ENCODE data around the gene LMO2. TPM values are rescaled to one million over a fixed set of nuclear protein-coding genes. Genes with fewer than 3 reads are reported as not detected.
"Not testable (repeated sequence)": the region's sequence is repeated elsewhere in the genome, so short reads cannot be mapped to it uniquely, and the experiment has no call there.

Gene LMO2
- 26.8 TPM for total RNA-seq

DNA sequence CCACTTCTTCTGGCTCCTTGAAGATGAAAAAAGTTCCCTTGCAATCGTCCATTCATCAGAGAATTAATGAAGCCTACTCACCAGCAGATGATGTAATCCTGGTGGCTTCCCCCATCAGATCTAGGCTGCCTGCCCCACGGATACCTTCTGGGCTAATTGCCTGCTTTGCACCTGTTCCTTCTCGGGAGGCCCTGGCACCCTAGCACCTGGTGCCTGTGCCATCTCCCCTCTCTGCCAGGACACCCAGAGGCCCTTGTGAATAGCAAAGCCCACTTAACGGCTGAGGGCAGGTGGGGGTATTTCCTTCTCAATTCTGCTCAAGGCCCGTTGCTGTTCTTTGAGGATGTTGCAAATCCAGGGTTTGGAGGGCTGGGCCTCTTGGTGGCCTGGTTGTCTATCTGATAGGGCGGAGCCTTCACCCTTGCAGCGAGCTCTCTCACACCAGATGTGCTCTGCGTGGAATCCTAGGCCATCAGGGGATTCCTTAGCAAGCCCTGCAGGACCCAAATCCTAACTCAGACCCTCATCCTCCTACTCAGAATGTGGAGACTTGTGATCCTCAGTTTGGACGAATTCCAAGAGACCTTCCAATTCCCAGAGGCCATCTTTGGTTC is at the start of gene LMO2:
Gene LMO2 (minus strand): TSS at position 363 of the 614 bp plus-strand sequence. CDS start 22,360 bp downstream, outside the sequence.
- DNase-seq (ENCODE audit: low spot score): no peak

DNA sequence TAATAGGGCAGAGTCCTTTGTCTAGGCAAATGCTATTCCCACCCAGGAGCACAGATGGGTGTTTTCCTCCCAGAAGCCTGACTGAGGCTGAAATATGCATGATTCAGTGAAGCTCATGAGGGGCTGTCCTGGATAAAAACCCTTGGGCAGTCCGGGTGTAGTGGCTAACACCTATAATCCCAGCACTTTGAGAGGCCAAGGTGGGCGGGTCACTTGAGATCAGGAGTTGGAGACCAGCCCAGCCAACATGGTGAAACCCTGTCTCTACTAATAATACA is 48.6 kb upstream of the LMO2 start:
- no peak for DNase-seq (ENCODE audit: low spot score)

DNA sequence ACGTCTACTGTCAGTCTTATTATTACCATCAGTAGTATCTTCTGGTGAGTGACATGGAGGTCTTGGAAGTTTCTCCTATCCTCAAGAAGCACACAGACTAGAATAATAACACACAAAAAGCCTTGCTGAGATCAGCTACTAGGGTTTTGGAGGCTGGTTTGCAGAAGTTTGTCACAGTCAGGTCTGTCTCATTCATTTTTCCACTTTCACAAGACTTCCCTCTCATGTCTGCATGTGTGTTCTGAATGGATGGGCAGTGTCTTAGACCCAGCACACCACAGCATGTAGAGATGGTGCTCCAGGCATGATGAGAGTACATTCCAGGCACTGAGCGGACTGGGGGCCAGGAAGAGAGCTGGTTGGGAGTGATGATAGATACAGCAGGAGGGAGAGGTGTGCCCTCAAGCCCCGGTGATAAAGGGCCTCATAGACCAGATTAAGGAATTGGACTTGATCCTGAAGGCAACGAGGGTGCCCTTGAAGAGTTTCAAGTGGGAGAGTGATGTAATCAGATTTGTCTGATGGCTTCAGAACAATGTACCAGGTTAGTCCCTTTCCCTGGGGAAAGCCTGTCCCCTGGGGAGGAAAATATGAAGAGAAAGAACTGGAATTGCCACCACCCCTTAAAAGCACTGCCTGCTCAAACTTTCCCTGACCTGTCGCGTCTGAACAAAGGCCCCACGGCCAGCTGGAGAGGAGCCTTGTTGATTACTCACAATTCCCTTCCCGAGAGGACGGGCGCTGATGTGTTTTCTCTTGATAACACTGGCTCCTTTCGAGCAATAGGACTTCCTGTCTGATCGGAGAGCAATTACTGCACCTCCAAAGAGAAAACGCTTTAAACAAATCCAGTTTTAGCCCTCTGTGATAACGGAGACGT is 45.1 kb upstream of the LMO2 start:
- peak; percentile 36 for DNase-seq (ENCODE audit: low spot score)

DNA sequence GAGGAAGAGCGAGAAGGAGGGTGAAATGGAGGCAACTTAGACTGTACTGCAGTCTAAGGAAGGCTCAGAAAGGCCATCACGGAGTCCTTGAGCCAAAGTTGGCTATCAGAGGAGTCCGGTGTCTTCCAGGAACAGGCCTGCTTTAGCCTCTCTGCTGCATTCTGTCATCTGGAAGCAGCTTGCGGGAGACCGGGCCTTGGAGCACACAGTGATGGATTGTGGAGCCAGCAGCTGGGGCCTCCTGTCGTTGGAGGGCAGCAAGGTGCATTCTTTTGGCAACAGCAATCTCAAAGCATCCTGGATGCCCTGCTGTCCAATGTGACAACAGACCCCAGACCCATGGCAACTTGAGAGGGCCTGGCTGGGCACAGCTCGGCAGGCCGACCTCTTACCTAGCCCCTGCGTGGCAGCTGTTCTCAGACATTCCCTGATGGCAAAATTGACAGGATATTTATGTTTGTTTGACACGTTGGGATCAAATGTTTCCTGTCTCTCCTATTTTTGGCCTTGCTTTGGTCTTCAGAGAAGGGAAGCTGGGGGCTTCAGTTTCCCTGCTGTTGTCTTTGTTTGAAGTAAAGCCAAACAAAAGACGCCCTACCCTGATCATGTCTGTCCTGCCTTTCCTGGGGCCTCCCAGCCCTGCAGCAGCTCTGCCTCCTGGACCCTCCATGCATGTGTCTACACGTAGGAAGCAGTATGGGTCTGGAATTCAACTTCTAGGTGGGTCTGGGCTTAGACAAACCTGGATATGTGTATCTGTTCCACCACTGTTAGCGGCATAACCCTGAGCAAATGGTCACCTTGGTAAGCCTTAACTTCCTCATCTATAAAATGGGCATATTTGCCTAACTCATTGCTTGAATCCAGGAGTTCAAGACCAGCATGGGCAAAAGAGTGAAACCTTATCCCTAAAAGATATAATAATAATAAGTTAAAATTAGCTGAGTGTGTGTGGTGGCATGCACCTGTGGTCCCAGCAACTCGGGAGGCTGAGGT is 43.9 kb upstream of the LMO2 start:
- DNase-seq (ENCODE audit: low spot score): no peak

DNA sequence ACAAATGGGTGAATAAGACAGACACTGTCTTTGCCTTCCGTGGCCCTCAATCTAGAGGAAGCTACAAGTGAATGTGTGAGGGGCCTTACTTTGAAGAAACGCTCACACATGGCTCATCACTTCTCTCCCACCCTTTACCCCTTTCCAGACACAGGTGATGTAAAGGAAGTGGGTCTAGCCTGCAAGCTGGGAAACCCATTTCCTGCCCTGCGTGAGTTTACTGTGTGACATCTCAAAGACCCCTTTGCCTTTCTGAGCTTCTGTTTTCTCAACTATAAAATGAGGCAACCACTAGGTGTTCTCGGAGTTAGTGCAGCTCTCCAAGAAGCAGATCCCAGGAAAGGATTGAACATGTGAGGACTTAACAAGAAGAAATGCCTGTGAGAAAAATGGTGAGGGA is 43.1 kb upstream of the LMO2 start:
- no peak for DNase-seq (ENCODE audit: low spot score)

DNA sequence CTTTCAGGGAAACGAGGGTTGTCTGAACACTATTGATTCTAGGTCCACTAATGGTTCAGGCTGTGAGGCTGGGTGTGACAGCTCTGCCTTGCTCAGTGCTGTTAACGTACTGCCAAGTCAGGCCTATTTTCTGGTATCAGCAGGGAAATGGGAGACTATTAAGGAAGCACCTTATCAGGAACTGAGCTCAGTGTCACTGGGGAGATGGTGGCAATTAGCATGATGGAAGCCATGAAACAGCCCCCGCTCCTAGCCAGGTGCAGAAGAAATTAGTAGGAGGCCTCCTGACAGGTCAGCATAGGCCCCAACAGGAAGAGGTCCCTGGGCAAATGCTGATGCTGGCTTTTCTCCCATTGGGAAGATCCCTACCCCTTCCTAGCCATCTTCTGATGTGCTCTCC is 42.6 kb upstream of the LMO2 start:
- no peak for DNase-seq (ENCODE audit: low spot score)

DNA sequence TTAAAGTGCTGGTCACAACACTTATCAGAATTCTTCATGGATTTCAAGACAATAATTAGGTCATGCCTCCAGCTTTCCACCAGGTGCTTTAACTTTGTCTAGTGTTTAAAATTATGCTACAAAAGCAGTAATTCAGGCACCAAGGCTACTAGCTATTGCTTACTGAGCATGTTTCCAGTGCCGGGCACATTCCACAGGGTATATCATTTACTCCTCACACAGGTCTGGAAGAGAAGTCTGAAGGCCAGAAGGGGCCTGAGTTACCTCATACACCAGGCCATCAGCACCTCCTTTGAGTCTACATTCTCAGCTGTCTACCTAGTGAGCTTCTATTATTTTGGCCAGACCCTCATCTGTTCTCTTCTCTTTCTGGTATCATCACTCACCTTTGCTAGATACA is 41.7 kb upstream of the LMO2 start:
- DNase-seq (ENCODE audit: low spot score): no peak

DNA sequence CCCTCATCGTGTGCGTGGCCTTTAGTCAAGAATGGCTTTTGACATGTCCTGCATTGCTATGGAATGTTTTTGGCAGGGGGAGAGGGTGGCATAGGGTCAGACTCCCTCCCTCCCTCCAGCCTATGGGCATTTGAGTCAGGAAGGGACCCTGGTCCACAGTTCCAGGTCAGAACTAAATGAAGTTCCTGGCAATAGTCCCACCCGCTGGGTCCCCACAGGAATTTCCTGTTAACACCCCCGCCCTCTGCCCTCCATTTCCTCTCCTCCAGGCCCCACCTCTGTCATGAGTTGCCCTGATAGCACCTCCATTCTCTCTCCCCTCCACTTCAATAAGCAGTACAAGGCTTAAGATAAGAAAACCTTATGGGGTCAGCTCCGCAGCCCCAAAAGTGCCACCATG is 40.8 kb upstream of the LMO2 start:
- DNase-seq (ENCODE audit: low spot score): no peak

DNA sequence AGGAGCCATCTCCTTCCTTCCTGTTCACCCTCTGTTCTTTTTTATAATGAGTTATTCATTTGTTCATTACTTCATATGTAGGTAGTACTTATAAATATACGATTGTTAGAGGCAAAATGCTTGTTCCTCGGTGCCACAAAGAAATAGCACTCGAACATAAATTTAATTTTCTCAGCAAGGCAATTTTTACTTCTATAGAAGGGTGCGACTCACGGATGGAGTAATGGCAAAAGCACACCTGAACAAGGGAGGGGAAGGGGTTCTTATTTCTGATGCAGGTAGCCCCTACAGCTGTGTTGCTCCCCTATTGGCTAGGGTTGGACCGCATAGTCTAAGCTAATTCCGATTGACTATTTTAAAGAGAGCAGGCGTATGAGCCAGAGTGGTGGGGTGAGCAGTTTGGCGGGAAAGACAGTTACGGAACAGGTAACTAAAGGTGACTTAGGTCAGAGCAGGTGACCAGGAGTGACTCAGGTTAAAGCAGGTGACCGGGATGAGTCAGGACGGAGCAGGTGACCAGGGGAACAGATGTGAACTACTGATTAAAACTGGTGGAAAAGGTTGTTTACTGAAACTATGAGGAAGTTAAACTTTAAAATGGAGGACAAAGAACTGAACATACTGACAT is 40.0 kb upstream of the LMO2 start:
- not testable (repeated sequence) for DNase-seq (ENCODE audit: low spot score)

DNA sequence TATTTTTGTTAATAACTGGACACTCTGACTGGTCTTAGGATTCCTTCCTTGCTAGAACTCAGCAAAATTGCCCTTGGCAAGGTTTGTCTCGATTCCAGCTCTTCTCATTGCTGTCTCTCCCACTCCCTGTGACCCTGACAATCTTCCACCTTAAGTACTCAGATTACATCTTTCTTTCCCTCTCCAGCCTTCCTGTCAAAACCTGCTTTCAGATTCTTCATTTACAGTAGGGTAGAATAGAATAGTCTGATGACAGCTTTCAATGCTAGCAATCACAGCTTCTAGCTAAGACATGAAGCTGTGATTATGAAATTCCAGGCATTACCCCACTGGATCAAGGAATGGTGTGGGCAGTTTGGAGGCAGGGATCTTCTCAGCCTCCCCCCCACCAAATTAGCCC is 39.2 kb upstream of the LMO2 start:
- no peak for DNase-seq (ENCODE audit: low spot score)

DNA sequence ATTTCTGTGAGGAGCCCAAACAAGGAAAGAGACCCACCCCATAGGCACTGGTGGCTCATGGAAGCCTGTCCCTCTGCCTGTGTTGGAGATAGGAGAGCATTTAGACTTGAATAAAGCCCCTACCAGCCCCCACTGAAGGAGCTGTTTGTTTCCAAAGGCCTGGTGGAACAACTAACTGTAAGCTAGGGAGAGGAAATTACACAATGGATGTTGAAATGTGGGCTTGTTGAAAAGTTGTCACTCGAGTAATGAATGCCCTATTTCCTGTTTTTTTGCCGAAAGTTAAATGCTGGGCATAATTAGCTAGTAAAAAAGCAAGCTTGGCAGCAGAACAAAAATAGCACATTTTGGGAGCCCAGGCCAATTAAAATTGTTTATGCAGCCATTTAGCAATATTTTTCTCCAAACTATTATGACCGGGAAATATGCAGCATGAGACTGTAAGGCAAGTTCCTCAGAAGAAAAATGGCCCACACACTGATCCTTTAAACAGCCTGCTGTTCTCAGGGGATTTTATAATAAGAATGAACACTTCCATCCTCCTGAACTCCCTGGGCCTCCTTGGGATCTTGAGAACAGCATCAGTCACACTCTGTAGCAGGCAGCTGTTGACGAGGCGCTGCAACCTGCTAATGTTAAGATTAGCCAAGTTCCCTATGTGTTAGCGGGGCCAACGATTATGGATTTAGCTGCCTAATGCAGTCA is 38.6 kb upstream of the LMO2 start:
- no peak for DNase-seq (ENCODE audit: low spot score)

DNA sequence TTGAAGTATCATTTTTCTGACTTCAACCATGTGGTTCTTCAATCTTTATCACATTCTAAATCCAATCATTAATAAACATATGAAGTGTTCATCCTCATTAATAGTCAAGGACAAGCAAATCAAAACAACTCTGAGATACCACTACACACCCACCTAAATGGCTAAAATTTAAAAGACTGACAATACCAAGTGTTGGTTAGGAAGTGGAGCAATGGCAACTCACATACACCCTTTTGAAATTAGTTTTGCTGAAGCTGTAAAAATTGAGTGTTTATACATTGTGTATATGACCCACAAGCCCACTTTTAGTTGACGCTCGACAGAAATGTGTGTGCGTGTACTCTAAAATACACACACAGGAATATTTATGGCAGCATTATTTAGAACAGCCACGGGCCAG is 36.7 kb upstream of the LMO2 start:
- DNase-seq (ENCODE audit: low spot score): no peak

DNA sequence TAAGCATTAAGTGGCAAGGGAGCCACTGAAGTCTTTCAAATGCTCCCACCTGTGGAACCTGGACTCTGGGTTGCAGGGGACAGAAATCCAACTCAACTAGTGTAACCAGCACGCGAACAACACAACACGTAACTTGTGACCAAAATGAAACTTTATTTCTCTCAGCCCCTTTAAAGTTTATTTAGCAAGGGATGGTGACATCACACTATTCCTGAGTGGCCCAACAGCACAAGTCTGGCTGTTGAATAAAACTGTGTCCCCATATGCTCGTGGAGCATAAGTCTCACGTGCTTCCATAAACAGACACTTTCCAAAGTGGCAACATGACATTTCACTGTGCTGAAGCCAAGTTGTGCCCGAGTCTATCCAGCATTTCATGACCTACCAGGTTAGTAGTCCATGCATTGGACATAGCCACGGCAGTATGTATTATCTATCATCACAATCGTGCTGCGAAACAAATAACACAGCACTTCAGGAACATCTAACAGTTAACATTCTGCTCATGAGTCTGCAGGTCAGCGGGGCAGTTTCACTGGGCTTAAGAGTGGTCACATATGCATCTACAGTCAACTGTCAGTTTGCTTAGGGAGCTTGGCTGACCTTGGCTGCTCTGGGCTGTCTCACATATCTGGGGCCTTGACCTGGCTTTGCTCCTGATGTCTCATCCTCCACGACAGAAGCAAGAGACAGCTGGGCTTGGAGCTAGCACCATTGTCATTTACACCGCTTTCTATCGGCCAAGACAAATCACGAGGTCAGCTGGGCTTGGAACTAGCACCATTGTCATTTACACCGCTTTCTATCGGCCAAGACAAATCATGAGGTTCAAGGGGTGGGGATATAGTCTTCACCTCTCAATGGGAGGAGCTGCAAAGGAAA is 35.0 kb upstream of the LMO2 start:
- no peak for DNase-seq (ENCODE audit: low spot score)

DNA sequence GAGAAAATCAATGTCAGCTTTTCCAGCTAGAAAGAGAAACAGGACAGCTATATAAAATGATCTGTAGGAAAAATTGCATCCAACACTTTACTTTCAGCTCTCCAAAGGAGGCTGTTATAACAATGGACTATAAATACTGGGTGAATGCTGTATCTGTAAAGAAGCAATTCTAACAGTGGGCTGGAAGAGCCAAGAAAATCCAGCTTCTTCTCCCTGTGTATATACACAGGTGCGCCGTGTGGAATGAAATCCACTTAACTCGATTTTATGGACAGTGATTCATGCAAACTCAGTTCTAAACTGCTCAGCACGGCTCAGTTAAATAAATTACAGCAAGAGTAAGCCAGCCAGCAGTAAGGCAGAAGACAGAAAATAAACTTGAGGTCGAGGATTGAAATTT is 32.5 kb upstream of the LMO2 start:
- no peak for DNase-seq (ENCODE audit: low spot score)

DNA sequence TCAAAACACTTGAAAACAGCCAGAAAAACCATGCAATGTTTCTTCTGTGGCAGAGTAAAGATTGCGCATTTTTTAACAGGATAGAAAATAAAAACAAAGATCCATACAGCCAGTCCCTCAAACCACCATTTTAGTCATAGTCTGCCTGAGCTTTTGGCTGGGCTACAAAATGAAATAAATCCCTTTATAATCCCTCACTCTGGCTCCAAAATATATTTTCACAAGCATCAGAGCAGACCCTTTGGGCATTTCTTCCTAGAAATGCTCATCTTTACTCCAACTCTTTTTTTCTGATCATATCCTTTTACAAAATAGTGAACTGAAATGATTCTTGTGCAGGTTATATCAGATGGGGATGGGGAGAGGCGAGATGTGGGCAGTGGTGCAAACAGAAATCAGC is 31.8 kb upstream of the LMO2 start:
- DNase-seq (ENCODE audit: low spot score): no peak

DNA sequence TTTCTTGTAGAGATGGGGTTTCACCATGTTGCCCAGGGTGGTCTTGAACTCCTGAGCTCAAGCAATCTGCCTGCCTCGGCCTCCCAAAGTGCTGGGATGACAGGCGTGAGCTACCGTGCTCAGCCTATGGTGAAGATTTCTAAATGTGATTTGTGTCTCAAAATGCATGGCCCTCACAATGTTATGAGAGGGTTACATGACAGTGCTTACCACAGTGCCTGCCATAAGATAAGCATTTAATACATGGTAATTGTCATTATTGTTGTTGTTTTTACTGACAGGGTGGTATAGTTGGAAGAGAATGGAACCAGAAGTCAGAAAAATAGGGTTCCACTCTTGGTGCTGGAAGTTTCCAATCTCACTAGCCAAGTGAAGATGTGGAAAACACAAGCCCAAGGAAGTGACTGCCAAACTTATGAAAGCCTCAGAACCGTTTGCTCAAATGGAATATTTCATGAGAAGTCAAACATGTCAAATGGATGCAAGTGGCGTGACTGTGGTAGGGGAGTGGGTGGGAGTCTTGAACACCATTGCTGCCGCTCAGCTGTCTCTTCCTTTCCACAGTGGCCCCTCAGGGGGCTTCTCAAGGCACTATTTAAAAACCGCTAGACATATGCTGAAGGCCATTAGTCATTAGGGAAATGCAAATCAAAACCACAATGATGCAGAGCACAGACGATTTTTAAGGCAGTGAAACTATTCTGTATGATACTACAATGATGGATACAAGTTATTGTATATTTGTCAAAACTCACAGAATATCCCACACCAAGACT is 29.1 kb upstream of the LMO2 start:
- no peak for DNase-seq (ENCODE audit: low spot score)

DNA sequence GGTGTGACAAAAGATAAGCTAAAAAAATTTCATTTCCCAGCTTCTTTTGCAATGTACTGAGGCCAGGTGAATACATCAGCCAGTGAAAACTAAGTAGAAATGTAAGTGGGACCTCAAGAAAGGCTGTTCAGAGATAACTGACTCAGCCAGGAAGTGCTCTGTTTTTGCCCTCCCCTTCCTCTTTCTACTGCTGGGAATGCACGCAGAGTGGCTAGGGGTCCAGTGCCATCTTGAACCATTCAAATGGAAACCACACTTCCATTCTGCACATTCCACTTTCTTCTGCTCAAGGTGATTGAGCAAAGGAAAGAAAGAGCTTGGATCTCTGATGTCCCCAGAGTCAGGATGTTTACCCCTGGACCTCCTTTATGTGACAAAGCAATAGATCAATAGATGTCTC is 27.8 kb upstream of the LMO2 start:
- no peak for DNase-seq (ENCODE audit: low spot score)

DNA sequence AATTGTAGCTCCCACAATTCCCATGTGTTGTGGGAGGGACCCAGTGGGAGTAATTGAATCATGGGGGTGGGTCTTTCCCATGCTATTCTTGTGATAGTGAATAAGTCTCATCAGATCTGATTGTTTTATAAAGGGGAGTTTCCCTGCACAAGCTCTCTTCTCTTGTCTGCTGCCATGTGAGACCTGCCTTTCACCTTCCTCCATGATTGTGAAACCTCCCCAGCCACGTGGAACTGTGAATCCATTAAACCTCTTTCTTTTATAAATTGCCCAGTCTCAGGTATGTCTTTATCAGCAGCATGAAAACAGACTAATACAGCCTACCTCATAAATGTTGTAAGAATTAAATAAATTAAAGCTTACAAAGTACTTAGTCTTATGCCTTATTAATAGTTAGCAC is 25.5 kb upstream of the LMO2 start:
- DNase-seq (ENCODE audit: low spot score): not testable (repeated sequence)

DNA sequence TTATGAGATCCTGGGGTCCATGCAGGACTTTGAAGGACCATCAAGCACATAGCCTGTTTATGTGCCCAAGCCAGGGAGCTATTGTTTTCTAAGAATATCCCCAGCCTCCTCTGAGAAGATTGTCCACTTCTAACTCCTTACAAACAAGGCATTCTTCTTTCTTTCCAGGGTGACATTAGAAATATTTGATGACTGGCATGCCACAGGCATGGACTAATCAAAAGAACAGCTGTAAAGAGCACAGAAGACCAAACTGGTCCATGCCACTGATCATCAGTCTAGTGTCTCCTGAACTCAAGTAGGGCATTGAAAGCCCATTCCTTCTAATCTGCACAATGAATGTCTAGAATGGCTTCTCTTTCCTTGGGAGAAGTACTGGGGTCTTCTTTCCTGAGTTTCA is 24.9 kb upstream of the LMO2 start:
- DNase-seq (ENCODE audit: low spot score): no peak

DNA sequence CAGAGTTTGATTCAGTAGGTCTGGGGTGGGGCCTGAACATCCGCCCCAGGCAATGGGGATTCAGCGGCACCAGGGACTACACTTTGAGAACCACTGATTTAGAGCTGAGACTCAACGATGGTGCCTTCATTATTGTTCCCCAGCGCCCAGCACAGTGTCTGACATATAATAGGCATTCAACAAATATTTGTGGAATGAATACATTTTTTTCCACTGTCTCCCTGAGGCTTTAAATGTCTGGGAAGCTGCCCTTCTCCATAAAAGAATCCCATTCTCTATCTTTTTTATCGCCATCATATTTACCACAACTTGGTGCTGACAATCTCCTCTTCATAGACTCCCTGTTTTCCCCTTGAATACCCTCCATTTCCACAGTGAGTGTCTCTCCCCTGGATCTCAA is 23.6 kb upstream of the LMO2 start:
- no peak for DNase-seq (ENCODE audit: low spot score)
